Bronchial epithelial cell (primary cell): Measurements from ENCODE around the gene ADGRD1. TPM values are rescaled to one million over a fixed set of nuclear protein-coding genes. Genes with fewer than 3 reads are reported as not detected.

Source experiments
- DNase-seq: peaks from one replicate; pipeline ENCODE4 v3.0.0-alpha.2; 2010; ENCODE audit warnings: low read depth
- FAIRE-seq: peaks from 2 replicates; lab custom pipeline; 2011; peaks lifted over from hg19 to GRCh38; lab: Jason Lieb, UNC
- H3K27me3 ChIP-seq: 2 replicates; pipeline ENCODE4 v1.5.1; 2011; ENCODE audit warnings: low read length; ENCODE audit not compliant: control insufficient read depth, insufficient read depth
- H3K36me3 ChIP-seq: 2 replicates; pipeline ENCODE4 v1.5.1; 2011; ENCODE audit warnings: low read length; ENCODE audit not compliant: control insufficient read depth, insufficient read depth
- H3K4me3 ChIP-seq: 2 replicates; pipeline ENCODE4 v1.5.1; 2011; ENCODE audit warnings: mild to moderate bottlenecking, low read depth, low read length, control low read depth
- CTCF ChIP-seq: IDR thresholded peaks from 2 replicates; pipeline ENCODE4 v1.5.1; 2011; ENCODE audit warnings: mild to moderate bottlenecking, moderate library complexity, low read length, control low read depth, inconsistent platforms; ENCODE audit not compliant: insufficient read depth, severe bottlenecking
- total RNA-seq: library from RNA; depleted of rRNA; stranded (reverse); fragments of >200 nt; gene quantifications from 2 replicates; pipeline ENCODE4 v1.2.1, GENCODE V29; 2014

Gene ADGRD1
- total RNA-seq, 1 donor from 2014 or later = not detected

DNA sequence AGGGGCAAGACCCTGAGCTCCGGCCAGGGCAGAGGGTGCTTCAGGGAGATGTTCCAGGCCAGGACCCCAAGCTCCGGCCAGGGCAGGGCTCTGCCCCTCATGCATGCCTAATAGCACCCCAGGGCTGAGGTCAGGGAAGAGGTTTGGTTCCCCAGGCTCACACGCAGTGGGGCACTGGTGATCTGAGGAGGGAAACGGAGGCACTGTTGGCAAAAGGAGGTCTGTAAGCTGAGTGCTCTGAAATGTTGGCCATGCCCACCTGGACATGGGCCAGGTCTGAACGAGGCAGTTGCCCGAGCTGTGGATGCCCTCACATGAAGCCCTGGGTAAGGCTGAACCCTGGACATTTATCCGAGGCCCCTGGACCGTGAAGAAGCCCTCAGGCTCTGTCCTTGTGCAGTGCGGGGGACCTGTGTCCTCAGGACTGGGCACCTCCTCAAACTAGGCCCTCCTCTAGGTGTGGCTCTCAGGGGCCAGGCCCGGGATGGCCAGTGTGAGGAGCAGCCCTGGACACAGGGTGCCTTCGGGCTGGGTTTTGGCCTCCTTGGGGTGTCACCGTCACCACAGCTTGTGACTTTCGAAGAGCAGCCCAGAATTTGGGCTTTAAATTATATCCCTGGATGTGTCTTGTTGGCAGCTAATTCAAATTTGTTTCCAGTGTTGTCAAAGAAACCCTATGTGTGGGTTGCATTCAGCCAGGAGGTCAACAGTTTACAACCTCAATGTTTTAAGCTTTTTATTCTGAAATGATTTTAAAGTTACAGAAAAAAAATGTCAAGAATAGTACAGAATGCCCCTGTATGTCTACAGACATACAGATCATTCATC lies 66.8 kb downstream of the ADGRD1 start:
- Histone ChIP-seq H3K4me3 (no peak overlapping the region), H3K36me3 (no peaks in the 10 kb centered on the region), H3K27me3 (no peaks in the 10 kb centered on the region)
- no peak for DNase-seq
- FAIRE-seq = no peak
- TF ChIP-seq CTCF = no peak

DNA sequence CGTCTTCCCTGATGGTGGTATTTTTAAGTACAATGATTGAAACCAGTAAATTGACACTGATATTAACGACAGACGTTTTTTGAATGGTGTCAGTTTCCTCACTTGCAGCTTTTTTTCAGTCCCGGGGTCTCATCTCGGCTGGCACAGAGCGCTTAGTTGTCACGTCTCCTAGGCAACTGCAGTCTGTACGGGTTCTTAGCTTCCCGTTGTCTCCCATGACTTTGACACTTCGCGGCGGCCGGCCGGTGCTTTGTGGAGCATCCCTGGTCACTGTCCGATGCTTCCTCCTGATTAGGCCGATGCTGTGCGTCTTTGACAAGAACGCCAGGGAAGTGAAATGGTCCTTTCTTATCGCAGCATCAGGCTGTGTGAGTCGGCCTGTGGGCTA lies 67.4 kb downstream of the ADGRD1 start:
- Histone ChIP-seq H3K27me3 (no peaks in the 10 kb centered on the region), H3K36me3 (no peaks in the 10 kb centered on the region), H3K4me3 (no peak overlapping the region)
- FAIRE-seq (no peak), DNase-seq (no peak)
- no peak for TF ChIP-seq CTCF

GRCh38 chr12:131024026-131024425 lies 70.3 kb downstream of the ADGRD1 start:
- FAIRE-seq (no peak), DNase-seq (no peak)
- H3K36me3 ChIP-seq = no peaks in the 10 kb centered on the region
- H3K27me3 ChIP-seq = no peaks in the 10 kb centered on the region
- no peak for TF ChIP-seq CTCF
- H3K4me3 ChIP-seq = no peak overlapping the region

- no peaks in the 10 kb centered on the region for H3K36me3 ChIP-seq
- TF ChIP-seq CTCF = no peak
- no peak for FAIRE-seq
- no peak for DNase-seq
- H3K4me3 ChIP-seq = no peak overlapping the region
- no peaks in the 10 kb centered on the region for H3K27me3 ChIP-seq
These were observed 71.0 kb downstream of the ADGRD1 start for GRCh38 chr12:131024721-131025120.

DNA sequence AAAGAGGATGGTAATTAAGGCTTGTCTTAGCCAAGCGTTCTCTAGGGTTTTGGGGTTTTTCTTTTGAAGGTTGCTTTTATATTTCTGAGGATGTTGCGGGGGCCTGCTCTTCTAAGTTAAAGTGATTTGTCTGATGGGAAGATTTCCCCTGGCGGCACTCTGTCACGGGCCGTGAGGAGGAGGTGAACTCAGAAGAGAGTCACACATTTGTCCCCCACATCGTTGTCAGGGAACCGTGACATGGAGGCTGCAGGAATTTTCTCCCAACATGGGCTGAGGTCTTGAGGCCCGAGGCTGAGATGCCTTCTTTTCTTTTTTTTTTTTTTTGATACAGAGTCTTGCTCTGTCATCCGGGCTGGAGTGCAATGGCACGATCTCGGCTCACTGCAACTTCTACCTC lies 71.5 kb downstream of the ADGRD1 start:
- no peaks in the 10 kb centered on the region for H3K36me3 ChIP-seq
- TF ChIP-seq CTCF = no peak
- H3K27me3 ChIP-seq = no peaks in the 10 kb centered on the region
- FAIRE-seq = no peak
- DNase-seq = no peak
- no peak overlapping the region for H3K4me3 ChIP-seq
